Left ventricle myocardium inferior (tissue), 1 donor: ENCODE data around the gene HBE1. TPM values are rescaled to one million over a fixed set of nuclear protein-coding genes. Genes with fewer than 3 reads are reported as not detected.

ENCODE experiments used
- DNase-seq: peaks from one replicate; pipeline ENCODE4 v3.0.0-alpha.2; 2020
- H3K27ac ChIP-seq: fragments of 200-600 bp; replicated peaks from 2 replicates; pipeline ENCODE4 v1.8.0; 2021
- H3K27me3 ChIP-seq: fragments of 200-600 bp; 2 replicates; pipeline ENCODE4 v1.8.0; 2021; ENCODE audit warnings: low read depth
- H3K36me3 ChIP-seq: fragments of 200-600 bp; 2 replicates; pipeline ENCODE4 v1.8.0; 2021
- H3K4me1 ChIP-seq: fragments of 200-600 bp; 2 replicates; pipeline ENCODE4 v1.8.0; 2021
- H3K4me3 ChIP-seq: fragments of 200-600 bp; 2 replicates; pipeline ENCODE4 v1.8.0; 2021; ENCODE audit warnings: mild to moderate bottlenecking, moderate library complexity
- H3K9me3 ChIP-seq: fragments of 200-600 bp; replicated peaks from 2 replicates; pipeline ENCODE4 v1.8.0; 2021
- CTCF ChIP-seq: fragments of 200-600 bp; IDR thresholded peaks from 2 replicates; pipeline ENCODE4 v1.8.0; 2021; ENCODE audit warnings: antibody characterized with exemption, mild to moderate bottlenecking, borderline replicate concordance
- intact Hi-C: fragments of 100-400 bp; cut with micrococcal nuclease; formaldehyde crosslinking; loops from one replicate; pipeline ENCODE4 v1.11.0; 2022
- total RNA-seq: library from RNA; stranded (reverse); fragmentation: NEBNext Ultra II Directional; extraction: Animal tissue kit (Norgen Biotek cat#: 25700); gene quantifications from one replicate; pipeline ENCODE4 v1.2.1, GENCODE V29; 2021
- donor health status: DM: no; HTN: yes; CAD: no; lungs with severe emphysema.

Gene HBE1
- total RNA-seq, 1 donor from 2014 or later: not detected

- Histone ChIP-seq H3K27ac (no peak overlapping the region), H3K4me1 (no peaks in the 10 kb centered on the region), H3K27me3 (no peaks in the 10 kb centered on the region), H3K9me3 (no peaks in the 10 kb centered on the region), H3K4me3 (no peak overlapping the region), H3K36me3 (no peaks in the 10 kb centered on the region)
- DNase-seq: no peak
- intact Hi-C loops: no loop called here
- no peak for TF ChIP-seq CTCF
Observed at GRCh38 chr11:5279471-5280090, 9.8 kb upstream of the HBE1 start.

DNA sequence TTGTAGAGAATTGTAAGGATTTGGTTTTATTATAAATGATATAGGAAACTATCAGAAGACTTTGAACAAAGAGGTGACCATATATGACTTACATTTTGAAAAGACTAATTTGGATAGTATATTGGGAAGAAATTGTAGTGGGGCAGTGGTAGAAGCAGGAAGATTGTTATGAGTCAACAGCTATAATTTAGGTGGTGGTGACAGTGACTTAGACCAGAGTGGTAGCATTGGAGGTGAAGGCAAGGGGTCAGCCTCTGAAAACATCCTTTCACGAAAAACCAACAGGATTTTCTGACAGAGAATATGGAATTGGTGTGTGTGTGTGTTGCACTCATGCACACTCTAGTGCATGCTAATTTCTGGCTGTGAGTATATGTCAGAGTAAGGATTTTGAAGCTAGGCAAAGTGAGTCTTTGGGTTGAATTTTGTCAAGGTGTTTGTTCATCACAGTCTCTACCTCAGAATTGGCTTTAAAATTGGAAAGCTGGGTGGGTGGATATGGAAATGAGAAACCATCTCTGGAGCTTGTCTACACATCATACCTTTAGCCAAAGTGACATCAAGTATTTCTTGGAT, 8.2 kb upstream of the HBE1 start:
- intact Hi-C loops: no loop called here
- DNase-seq: no peak
- Histone ChIP-seq H3K4me1 (no peaks in the 10 kb centered on the region), H3K27me3 (no peaks in the 10 kb centered on the region), H3K4me3 (no peak overlapping the region), H3K36me3 (no peaks in the 10 kb centered on the region), H3K27ac (no peak overlapping the region), H3K9me3 (no peaks in the 10 kb centered on the region)
- no peak for TF ChIP-seq CTCF

DNA sequence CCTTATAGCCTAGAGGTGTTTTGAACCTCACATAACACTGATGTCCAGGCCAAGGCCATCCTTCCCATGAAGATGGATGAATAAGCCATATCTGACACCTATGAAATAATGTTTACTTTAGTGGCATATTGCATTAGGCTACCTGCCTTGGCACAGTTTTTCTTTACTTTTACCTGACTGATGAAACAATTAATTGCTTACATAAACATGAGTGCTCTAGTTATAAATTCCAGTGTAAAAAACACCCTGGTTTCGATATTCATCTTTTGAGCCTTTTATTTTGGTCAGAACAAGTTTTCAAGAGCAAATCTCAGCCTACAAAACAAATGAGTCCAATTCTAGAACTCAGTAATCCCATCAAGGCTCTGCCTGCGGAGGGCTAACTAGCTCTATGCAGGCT, 7.0 kb upstream of the HBE1 start:
- no peak for TF ChIP-seq CTCF
- intact Hi-C loops: no loop called here
- no peaks in the 10 kb centered on the region for H3K9me3 ChIP-seq
- DNase-seq: no peak
- H3K27me3 ChIP-seq: no peaks in the 10 kb centered on the region
- no peak overlapping the region for H3K27ac ChIP-seq
- H3K36me3 ChIP-seq: no peaks in the 10 kb centered on the region
- no peaks in the 10 kb centered on the region for H3K4me1 ChIP-seq
- no peak overlapping the region for H3K4me3 ChIP-seq

- Histone ChIP-seq H3K27ac (no peak overlapping the region), H3K27me3 (no peaks in the 10 kb centered on the region), H3K36me3 (no peaks in the 10 kb centered on the region), H3K4me3 (no peak overlapping the region), H3K9me3 (no peaks in the 10 kb centered on the region), H3K4me1 (no peaks in the 10 kb centered on the region)
- TF ChIP-seq CTCF: no peak
- DNase-seq: no peak
- intact Hi-C loops: no loop called here
Observed at GRCh38 chr11:5275369-5276110, 5.8 kb upstream of the HBE1 start.

DNA sequence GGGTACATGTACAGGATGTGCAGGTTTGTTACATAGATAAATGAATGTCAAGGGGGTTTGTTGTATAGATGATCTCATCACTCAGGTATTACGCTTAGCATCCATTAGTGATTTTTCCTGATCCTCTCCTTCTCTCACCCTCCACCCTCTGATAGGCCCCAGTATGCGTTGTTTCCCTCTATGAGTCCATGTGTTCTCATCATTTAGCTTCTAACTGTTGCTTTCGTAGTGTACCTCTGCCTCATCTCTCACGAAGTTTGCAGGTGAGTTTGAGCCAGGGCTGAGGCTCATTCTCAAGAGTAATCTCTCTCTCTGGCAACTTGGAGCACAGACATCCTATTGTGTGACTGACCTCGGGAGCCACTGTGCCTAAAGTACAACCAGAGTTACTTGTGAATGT, 4.7 kb upstream of the HBE1 start:
- H3K27me3 ChIP-seq: no peaks in the 10 kb centered on the region
- no peaks in the 10 kb centered on the region for H3K36me3 ChIP-seq
- intact Hi-C loops: no loop called here
- no peaks in the 10 kb centered on the region for H3K9me3 ChIP-seq
- no peak for DNase-seq
- H3K4me3 ChIP-seq: no peak overlapping the region
- no peaks in the 10 kb centered on the region for H3K4me1 ChIP-seq
- no peak for TF ChIP-seq CTCF
- no peak overlapping the region for H3K27ac ChIP-seq
